GM19463 (cell line): ENCODE measurements around the gene EGF.
A peak's percentile ranks its signal among the peaks of the same experiment; 100 is the strongest.
"Not testable (repeated sequence)": the region's sequence is repeated elsewhere in the genome, so short reads cannot be mapped to it uniquely, and the experiment has no call there.

Source experiments
- ATAC-seq: cut with Tn5 transposase; IDR thresholded peaks from one replicate; pipeline ENCODE4 v1.9.1; 2021; ENCODE audit warnings: mild to moderate bottlenecking, moderate library complexity; ENCODE audit not compliant: unreplicated experiment

The EGF gene

DNA sequence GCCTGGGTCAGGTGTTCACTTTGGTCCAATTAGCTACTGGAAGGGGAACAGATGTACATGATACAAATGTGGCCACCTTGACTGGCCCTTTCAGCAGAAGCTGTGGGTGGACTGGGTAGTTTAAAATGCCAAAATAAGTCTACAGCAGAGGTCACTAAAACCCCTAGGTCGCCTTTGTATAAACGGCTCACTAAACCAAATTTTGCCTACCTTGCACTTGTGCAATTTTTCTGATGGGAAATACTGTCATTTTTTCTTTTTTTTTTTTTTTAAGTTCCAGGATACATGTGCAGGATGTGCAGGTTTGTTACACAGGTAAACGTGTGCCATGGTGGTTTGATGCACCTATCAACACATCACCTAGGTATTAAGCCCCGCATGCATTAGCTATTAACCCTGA, 109.8 kb downstream of the EGF start:
- no peak for ATAC-seq

DNA sequence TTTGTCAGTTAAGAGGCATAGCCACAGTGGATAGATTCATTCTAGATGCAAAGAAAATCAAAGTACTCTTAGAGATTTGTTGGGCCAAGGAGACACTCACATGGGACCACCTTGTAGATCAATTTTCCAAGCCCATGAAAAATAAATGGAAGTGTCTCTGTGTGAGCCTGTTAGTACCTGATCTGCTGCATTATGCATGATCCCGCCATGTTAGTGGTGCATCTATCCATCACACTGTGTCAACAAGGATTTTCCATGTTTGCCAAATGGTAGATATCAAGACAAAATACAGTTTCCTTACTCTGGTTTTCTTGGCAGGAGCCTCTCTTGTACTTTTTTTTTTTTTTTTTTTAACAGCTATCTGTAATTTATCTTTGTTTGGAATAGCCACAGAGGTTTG, 112.4 kb downstream of the EGF start:
- ATAC-seq, result no peak

DNA sequence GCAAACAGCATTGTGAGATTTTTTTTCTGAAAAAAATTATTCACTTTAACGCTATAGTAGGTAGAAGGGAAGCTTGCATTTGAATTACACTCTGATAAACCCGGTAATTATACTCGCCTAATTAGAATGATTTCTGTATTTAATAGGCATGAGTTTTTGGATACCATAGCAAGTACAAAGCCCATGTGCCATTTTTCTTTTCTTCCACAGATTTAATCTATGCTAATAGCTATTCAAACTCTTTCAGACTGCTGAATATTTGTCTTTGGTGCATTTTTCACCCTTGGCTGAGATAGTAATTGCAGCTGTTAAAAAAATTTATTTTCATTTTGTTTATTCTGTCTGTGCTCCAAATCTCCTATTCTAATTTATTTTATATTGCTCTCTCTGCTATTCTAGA, 113.0 kb downstream of the EGF start:
- no peak for ATAC-seq

DNA sequence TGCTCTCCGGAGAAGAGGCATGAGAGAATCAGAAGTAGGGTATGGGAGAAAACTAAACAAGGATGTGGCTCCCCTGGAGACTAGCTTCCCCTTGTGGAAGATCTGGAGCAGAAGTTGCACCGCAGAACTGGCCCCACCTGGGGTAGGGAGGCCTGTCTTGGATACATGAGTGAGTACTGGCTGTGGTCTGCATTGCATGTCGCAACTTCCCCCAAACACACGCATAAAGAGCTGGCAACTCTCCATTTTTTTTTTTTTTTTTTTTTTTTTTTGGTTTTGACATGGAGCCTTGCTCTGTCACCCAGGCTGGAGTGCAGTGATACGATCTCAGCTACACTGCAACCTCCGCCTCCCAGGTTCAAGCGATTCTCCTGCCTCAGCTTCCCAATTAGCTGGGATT, 119.9 kb downstream of the EGF start:
- no peak for ATAC-seq

DNA sequence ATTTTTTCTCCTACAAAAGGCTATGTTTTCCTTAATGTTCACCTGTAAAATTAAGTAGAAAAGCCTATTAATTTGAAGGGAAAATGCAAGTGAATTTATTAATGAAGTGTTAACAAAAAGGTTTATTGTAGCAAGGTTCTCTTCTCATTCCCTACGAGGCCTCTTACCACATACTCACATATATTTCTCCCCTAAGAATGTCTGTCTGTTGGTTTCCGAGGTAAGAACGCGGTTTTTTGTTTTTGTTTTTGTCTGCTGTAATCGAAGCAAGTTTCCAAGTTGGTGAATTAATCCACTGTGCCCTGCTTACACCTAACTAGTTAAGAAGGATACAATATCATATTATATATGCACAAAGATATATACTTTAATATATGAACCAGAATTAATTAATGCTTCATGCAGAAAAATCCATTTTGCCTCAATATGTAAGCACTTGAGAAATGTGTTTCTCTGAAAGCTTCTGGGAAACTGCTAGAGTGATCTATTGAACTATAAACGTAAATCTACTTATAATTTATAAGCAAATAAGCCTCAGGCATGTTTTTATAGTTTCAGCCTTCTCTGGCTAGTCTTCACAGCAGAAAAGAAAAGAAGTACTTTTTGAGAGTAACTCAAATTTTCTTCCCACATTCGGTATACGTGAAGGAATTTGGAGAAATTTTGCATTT, 120.8 kb downstream of the EGF start:
- ATAC-seq, result peak; percentile 6

DNA sequence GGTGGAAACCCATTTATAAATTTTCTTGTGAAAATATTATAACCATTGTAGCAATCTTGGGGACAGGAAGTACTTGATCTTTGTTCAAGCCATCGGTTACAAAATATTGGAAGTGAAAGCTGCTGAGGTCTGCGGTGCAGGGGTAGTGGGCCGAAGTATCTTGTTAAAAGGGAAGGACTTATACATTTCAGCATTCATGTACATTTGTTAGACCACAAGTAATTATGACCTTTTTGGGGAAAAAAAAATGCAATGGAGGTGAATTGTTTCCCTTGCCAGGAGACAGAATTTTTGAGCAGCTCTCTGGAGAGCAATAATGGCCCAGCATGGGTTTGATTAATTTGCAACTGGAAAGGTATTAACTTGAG, 121.3 kb downstream of the EGF start:
- peak; percentile 94 for ATAC-seq

DNA sequence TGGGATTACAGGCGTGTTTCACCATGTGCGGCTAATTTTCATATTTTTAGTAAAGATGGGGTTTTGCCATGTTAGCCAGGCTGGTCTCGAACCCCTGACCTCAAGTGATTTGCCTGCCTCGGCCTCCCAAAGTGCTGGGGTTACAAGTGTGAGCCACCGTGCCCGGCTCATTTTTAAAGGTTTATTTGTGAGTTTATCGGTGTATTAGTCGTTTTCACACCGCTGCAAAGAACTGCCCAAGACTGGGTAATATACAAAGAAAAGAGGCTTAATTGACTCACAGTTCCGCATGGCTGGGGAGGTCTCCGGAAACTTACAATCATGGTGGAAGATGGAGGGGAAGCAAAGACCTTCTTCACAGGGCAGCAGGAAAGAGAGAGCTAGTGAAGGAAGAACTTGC, 126.5 kb downstream of the EGF start:
- ATAC-seq, result not testable (repeated sequence)

DNA sequence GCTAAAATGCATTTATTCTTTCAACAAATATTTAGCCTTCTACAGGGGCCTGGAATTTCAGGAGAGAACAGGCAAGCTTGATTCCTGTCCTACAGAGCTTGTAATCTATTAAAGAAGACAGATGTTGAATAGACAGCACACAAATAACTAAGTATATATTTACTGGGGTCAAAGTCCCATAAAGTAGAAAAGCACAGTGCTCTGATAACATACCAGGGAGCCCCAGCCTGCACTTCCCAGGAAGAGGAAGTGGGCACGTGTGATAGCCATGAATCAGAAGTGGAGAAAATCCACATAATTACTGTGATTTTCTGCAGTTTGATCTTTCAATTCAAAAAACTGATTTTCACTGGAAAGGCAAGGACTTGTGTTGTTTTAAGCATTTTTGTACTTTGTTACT, 129.1 kb downstream of the EGF start:
- no peak for ATAC-seq

DNA sequence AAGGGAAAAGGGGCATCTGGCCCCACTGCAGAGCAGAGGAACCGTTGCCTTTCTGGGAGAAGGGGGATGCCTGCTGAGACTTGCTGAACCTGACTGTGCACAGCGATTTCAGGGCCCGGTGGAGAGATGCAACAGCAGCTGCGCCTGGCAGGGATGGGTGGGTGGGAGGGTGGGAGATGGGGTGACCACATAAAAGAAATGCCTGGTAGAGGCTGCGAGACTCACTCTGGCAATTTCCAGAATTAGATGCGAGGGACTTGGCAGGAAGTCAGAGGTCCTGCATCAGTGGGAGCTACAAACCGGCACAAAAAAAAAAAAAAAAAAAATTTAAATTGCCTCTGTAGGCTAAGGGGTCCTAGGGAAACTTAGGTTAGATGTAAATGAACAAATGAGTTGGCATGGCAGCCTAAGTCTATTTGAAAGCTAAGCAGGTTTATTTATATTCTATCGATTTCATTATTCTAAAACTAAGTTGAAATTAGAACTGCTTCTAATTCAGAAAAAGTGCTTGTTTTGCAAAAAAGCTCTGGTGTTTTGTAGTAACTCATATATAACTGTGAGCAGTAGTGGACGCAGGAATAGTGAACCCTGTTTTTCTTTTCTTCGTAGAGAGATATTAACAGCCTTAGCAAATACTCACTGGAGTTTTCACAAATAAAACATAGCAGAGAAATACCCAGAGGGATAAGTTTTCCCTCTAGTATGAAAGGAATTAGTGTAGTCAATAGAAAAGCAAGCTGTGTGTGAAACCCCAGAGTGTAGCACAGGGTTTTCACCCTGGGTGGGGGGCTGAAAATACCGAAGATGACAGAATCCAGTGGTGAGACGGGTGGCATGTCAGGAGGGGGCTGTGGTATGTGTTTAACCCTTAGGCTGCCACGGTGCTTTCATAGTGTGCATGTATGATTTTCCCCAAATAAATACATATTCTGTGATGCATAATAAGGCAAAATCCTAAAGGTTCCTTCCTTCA, 130.1 kb downstream of the EGF start:
- ATAC-seq, result no peak

DNA sequence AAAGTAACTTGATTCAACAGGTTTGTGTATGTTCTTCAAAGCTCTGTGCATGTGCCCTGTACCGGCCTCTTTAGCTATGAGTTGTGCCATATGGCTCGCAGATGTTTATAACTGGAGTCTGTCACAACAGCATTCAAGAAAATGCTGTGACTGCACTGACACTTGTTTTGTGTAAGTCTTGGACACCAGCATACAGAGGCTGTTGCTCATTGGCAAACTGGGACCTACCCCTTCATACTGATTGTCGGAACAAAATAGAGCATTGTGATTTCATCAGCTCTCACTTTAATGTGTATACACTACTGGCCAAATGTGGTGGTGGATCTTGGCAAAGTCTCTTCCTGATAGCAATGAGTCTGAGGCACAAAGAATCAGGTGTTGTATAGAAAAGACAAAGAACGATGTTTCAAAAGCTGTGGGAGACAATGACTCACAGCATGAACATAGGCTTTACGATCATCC, 133.9 kb downstream of the EGF start:
- no peak for ATAC-seq

DNA sequence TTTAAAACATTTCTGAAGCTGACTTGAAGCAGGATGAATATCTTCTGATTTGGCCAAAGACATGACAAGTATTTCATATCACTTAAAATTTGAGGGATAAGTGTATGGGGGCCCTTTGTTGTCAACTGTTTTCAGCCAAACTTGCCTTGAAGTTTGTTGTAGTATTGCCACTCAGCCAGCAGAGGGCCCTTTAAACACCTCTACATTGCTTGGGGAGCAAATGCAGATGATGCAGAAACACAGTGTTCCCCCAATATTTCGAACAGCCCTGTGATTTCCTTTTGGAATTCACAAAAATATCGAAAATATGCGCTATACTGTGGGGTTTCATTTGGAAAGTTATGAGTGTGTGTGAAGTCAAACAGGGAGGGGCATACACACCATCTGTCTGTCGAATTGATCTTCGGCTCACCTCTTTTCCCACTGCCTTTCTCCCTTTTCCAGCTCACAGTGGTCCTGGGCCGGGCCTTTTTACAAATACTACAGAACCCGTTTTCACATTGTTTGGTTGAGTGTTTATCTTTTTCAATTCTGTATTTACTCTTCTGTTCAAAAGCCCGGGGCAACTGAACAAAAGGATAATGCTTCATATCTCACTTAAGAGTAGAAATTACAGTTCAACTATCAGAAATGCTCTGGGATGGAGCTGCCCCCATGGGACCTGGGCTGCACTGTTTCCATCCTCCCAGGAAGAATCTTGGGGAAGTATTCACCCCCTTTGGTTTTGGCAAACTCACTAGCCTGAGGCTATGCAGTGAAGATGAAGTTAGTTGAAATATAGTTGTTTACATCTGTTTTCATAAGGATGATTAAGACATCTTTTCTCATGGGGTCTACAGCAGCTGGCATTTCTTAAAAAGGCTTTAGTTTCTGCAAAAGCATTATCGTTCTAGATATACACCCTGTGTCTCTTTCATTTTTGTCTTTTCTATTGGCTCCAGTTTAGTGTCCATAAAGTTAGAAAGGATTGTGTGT, 137.6 kb downstream of the EGF start:
- ATAC-seq, result no peak

DNA sequence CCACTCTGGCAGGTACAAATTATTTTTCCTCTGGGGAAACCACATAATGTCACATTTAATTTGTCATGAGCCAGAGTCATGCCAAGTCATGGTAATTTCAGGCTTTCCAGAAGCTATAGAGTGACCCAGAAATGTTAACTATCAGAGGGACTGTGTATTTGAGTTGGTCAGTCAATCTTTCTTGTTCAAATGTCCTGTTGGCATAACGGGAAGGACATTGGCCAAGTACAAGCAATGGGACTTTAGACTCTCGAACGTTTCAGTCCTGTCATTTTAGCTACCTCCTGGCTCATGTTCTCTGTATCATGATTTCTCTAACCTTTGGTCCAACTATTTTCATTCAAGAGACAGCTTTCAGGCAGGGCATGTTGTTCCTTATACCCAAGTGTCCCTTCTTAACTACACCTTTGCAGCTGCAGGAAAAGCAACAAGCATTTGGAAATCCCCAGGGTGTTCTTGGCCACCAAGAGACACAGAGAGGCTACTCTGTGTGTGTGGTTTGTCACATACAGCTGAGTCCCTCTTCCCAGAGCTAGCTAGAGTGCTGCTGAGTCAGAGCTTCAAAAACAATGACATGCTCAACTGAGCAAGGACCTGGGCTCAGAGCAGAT, 142.6 kb downstream of the EGF start:
- peak; percentile 88 for ATAC-seq

DNA sequence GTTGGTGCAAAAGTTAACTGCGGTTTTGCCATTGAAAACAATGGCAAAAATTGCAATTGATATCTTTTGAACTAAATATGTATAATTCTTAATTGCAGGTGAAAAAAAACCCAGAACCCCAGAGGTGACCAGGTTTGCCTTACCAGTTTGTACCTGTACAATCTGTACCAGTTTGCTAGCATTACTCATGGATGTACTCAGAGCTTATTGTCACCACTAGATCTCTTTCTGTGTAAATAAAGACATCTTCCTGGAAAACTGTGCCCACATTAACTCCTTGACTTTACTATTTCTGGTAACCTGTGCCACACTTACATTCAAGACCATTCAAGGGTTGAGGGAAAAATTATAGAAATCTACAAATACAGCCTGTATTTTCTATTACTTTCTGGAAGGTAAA, 146.0 kb downstream of the EGF start:
- no peak for ATAC-seq

DNA sequence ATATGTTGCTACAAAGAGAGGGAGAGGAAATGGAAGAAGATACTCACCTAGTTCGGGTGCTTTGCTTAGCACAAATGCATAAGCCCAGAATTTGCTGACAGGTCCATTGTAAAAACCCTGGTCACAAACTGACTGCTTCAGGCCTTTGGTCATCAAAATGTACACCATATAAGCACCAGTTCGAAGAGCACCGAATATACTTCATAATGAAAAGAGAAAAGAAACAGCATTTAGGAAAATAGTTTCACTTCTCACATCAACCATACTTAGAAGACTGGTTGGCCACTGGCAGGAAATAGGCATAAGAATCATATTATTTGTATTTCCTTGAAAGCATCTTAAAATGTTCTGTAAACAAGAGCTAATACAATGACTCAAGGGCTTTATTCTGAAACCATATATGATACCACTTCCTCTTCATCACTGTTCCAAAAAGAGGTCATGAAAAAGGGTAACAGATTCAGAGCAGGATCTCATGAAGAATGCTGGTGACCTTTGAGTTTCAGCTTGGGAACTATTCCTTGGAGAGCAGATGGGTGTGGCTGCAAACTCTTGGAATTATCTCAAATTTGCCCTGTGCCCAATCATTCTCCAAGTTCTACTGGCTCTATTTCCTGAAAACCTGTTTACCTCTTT, 147.0 kb downstream of the EGF start:
- ATAC-seq, result peak; percentile 56

DNA sequence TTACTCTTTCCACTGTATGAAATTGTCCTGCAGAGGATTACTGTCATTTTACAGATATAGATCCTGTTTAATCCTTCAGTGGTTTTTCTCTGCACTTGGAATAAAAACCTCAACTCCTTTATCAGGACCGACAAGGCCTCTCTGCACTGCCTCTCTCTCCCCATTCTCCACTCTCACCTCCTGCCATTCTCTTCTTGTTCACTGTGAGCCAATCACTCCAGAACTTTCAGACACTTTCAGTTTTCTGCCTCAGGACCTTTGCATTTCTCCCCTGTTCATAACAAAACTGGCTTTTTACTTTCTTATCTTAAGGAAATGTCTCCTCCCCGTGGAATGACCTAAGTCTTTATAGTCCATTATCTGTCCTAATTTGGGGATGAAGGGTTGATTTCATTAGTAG, 148.4 kb downstream of the EGF start:
- ATAC-seq, result no peak
